GM19438 (cell line): ENCODE data around the gene SPATA13.
"Not testable (repeated sequence)": the region's sequence is repeated elsewhere in the genome, so short reads cannot be mapped to it uniquely, and the experiment has no call there.

Source experiments
- ATAC-seq: cut with Tn5 transposase; IDR thresholded peaks from one replicate; pipeline ENCODE4 v1.9.1; 2021; ENCODE audit warnings: low read depth; ENCODE audit not compliant: unreplicated experiment

SPATA13 gene

DNA sequence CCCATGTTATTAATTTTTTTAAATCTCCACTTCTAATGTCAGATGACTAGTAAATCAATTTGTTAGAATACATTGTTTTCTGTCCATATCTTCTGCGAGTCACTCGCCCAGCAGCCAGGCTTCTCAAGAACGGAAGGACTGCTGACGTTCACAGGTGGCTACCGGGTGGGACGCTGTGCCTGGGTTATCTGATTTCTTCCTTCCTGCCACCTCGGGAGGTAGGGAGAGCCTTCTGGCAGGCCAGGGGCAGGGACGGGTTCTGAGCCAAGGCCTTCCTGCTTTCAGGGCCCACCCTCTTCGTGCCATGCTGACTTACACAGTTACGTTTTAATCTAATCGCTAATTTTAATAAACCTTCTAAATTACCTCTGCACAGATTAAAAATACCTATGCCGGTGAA is 140.9 kb downstream of the SPATA13 start:
- ATAC-seq, result no peak

DNA sequence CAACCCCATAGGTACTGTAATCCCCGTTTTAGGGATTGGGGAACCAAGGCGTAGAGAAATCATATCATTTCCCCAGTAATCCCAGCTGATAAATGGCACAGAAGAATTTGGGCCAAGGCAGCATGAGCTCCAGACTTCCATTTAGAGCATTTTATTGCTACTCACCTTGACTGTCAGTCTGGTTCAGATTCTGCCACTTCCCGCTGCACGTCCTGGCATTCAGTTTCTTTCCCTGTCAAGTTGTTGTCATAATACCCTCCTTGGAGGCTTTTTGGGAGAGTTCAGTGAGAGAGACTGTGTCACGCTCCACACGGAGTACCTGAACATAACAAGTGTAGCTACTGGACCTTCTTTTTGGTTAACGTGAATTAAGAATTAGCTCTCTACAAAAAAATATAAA is 141.4 kb downstream of the SPATA13 start:
- no peak for ATAC-seq

DNA sequence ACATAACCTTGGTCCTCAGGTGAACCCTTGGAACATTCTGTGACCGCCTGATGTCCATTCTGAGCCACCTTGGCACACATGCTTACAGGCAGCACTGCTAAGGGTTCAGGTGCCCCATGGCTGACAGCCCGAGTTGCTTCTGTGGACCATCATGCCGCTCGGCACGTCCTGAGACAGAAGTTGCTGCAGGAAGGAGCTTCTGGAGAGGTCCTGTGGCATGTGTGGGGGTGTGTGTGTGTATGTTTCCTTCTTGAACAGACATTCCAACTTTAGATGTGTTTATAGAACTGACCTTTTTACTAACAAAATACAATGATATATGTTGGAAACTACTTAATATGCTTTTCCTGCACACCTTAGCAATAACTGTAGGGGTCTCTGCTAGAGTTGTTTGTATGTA is 144.1 kb downstream of the SPATA13 start:
- no peak for ATAC-seq

DNA sequence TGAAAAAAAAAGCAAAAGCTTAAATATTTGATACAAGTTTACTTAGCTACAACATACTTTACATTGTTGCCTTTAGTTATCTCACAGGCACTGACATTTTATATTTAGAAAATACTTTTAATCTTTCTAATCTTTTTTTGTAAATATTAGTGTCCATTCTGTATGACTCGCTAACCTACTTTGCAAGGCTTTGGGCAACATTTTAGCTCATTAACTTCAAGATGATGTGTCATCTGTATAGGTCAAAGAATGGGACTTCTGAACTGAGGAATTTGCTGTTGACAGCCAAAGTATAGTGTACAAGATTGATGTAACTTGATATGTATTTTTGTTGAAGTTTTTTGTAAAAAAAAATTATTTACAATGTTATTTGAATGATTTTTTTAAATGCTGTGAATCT is 146.1 kb downstream of the SPATA13 start:
- ATAC-seq, result no peak

DNA sequence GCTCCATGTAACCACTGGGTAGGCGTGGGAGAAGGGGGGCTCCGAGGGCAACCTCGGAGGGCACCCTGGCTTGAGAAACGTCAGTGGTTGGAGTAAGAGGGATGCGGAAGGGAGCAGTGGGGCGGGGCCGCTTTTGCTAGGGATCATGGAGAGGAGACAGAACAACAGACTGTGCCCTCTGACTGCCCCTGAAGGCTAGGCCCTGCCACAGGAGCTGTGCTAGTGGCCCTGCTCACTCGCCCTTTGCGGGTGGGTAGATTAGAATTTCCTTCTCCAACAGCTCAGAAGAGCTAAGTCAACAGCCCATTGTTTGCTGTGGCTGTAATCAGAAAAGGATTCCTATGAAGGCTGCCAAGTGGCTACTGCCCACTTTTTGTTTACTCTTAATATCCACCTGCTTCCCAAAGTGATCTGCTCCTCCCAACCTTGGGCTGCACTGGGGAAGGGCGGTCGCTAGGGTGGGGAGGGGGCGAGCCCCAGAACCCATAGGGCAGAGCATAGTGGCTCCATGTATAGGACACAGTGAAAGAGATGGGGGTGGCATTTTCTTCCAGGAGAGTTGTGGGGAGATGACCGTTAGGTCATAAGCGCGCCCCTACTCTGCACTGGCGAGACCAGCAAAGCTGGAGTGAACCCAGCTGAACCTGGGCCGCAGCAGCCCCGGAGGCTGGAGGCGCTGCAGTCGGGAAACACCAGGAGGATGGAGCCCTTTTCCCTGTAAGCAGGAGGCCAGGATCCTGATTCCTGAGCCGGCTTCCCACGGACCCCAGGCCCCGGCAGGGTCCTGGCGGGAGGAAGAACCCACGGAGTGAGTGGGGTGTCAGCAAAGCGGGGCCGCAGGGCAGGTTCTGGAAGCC is 146.9 kb downstream of the SPATA13 start:
- ATAC-seq, result no peak

DNA sequence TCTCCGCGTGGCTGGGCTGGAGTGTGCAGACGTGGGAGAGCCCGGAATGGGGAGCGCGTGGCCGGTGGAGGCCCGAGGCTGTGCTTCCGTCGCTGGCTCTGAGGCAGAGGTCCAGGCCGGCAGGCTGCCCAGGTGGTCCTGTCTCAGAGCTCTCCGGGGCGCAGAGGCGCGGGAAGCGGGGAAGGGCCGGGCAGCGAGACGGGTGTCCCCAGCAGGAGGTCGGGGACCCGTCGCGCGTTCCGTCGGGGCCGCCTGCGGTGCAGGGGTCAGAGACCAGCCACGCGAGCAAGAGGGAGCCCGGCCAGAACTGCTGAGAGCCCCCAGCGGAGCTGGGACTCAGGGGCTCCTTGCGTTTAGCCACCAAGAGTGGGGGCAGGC is 147.5 kb downstream of the SPATA13 start:
- no peak for ATAC-seq

DNA sequence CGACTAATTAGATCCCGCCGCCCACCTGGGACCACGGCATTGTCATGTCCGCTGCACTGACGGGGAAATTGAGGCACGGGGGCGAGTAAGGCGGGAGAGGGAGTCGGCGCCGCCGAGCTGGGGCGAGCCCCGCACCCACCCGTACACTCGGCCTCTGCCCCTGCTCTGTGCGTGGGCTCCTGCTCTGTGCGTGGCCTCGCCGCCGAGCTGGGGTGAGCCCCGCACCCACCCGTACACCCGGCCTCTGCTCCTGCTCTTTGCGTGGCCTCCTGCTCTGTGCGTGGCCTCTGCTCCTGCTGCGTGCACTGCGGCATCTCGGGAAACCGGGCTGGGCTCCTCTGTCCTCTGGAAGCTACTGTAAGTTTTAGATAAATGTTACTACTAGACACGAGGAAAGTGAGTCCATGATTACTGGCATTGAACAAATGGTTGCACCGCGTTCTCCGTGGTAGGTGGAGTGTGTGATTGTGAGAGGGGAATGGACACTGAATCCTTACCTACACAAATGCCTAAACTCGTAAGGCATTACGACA is 148.0 kb downstream of the SPATA13 start:
- ATAC-seq, result no peak

DNA sequence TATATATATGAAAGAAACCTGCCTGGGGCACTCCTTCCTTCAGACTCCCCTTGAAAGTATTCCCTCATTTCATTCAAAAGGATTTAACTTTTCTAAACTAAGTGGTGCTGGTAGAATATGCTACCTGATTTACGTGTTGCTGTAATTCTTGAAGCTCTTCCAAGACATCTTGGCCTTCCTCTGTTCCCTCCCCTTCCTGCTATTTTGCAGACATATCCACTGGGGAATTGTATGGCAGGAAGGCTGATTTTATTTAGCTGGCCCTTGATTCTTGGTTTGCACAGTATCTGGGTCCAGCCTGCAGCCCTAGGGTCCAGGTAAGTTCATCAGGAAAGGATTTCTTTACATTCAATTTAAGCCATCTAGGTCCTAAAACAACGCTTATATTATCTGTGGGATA is 148.8 kb downstream of the SPATA13 start, which contains the start of gene C1QTNF9:
Gene C1QTNF9 (plus strand): TSS at position 281 of the 400 bp plus-strand sequence. CDS start 6,424 bp downstream, outside the sequence.
- not testable (repeated sequence) for ATAC-seq

DNA sequence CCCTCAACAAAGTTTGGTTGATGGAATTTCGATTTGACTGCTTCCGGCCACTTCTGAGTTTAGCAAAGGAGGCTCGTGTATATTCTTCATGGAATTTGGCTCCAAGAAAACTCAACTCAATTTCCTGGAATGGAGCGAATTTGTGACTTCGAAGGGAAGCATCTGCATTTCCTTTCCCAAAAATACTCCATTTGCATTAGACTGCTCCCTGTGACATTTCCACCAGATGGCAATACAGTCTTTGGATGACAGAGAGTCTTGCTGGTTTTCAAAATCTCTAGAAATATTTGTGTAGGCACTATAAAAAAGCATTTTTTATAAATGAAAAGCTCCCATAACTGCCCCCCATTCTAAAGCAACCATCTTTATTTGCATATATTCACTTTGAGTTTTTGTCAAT is 152.9 kb downstream of the SPATA13 start:
- no peak for ATAC-seq

DNA sequence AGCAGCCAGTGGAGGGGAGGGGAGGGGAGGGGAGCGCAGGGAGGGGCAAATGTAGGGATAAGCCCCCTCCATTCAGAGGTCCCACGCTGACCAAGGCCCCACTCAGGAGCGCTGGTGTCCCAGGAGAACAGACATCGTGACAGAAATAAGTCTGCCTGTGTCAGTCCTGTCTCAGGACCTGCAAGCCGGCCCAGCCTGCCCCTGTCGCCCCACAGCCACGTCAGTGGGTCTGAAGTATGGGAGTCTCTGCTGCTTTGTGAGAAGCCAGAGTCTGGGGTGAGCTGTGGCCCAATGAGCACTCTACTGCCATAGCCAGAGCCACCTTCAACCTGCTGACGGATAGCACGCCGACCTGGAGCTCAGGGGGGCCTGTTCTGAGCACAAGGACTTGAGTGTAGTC is 157.3 kb downstream of the SPATA13 start:
- ATAC-seq, result not testable (repeated sequence)

DNA sequence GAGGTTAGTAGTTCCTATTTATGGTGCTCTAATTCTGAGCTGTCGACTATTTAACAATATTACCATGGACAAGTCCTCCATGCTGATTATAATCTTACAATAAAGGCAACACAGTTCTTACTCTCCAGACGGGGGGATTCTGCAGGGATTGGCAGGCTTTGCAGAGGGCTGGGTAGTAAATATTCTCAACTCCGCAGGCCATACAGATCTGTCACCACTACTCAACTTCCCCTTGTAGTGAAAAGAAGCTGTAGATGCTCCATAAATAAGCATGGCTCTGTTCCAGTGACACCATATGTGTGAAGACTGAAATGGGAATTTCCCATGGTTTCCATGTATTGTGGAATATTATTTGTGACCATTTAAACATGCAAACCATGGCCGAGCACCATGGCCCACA is 158.4 kb downstream of the SPATA13 start:
- not testable (repeated sequence) for ATAC-seq

DNA sequence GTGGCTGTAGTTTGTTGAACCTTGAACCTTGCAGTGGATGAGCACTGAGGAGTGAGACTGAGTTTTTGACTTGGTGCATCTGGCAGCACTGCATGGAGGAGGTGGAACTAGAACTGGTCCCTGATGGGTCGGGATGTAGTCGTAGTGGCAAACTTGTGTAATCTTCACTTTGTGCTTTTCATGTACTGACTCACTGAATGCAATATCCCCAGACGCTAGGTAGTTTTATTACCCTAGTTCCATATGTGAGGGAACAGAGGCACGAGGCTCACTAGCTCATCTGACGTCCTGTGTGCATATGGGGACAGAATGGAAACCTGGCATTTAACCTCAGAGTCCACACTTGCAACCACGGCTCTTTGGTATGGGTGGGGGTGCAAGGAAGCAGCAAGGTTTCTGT is 159.1 kb downstream of the SPATA13 start:
- ATAC-seq, result not testable (repeated sequence)

DNA sequence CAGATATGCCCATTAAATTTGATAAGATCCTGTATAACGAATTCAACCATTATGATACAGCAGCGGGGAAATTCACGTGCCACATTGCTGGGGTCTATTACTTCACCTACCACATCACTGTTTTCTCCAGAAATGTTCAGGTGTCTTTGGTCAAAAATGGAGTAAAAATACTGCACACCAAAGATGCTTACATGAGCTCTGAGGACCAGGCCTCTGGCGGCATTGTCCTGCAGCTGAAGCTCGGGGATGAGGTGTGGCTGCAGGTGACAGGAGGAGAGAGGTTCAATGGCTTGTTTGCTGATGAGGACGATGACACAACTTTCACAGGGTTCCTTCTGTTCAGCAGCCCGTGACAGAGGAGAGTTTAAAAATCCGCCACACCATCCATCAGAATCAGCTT is 160.9 kb downstream of the SPATA13 start:
- not testable (repeated sequence) for ATAC-seq

DNA sequence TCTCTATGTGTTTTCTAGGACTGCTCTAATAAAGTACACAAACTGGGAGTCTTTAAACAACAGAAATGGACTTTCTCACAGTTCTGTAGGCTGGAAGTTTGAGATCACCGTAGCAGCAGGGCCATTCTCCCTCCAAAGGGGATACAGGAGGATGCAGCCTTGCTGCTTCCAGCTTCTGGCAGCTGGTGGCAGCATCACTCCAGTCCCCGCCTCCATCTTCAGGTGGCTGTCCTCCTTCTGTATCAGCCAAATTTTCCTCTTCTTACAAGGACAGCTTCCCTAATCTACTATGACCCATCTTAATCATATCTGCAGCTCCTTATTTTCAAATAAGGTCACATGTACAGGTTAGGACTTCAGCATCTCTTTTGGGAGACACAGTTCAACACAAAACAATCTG is 161.9 kb downstream of the SPATA13 start:
- not testable (repeated sequence) for ATAC-seq

DNA sequence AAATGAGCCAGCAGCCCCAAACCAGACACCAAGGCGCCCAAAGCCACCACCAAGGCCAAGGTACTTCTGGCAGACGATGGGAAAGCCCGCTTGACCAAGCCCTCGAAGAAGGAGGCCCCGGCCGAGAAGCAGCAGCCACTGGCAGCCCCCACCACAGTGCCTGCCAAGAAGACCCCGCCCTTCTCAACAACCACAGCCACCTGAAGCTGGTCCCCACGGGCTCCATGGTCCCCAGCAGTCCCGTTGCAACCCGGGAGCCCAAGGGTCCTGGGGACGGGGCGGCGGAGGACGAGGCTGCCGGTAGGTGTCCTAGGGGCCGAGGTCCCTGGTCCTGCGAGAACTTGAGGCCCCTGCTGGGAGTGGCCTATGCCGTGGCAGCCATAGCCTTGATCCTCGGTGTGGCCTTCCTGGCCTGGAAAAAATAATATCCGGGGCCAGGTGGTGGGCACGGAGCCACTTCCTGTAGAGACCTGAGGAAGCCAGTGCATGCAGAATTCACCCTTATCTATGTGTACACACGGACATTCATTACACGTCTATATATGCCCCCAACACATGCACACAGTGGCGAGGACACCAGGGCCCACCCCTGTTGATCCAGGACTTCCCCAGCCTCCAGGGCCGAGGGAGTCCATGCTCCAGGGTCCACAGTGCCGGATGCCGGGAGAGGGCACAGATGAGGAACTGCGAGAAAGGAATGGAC is 162.7 kb downstream of the SPATA13 start:
- ATAC-seq, result no peak

DNA sequence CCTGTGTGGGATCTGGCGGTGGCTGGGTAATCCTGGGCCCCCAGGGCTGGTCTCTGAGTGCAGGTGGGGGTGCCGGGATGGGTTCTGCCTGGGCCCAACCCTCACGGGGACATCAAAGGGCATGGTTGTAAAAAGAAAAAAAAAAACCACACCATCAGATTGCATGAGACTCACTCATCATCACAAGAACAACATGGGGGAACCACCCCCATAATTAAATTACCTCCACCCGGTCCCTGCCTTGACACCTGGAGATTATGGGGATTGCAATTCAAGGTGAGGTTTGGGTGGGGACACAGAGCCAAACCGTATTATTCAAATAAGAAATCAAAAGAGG is 163.2 kb downstream of the SPATA13 start:
- ATAC-seq, result no peak

DNA sequence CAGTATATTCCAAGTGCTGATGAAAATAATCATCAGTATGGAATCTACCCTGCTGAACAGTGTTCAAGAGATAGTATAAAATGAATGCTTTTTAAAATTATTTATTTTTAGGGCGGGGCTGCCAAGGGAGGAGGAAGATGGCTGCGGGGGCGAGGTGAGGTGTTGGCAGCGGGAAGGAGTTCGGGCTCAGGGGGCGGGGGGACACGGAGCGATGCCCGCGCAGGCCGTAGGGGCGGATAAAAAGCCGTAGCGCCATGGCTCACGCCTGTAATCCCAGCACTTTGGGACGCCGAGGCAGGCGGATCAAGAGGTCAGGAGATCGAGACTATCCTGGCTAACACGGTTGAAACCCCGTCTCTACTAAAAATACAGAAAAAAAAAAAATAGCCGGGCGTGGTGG is 167.1 kb downstream of the SPATA13 start:
- ATAC-seq, result not testable (repeated sequence)

DNA sequence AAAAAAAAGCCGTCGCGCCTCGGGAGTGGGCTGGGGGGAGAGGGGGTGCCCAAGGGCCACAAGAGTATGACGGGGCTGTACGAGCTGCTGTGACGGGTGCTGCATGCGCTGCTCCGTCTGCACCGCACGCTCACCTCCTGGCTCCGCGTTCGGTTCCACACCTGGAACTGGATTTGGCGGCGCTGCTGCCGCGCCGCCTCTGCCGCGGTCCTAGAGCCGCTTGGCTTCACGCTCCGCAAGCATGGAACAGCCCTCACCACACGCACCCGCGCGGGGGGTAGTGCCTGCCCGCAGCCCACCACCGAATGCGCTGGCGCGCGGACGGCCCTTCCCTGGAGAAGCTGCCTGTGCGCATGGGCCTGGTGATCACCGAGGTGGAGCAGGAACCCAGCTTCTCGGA is 167.6 kb downstream of the SPATA13 start:
- no peak for ATAC-seq

DNA sequence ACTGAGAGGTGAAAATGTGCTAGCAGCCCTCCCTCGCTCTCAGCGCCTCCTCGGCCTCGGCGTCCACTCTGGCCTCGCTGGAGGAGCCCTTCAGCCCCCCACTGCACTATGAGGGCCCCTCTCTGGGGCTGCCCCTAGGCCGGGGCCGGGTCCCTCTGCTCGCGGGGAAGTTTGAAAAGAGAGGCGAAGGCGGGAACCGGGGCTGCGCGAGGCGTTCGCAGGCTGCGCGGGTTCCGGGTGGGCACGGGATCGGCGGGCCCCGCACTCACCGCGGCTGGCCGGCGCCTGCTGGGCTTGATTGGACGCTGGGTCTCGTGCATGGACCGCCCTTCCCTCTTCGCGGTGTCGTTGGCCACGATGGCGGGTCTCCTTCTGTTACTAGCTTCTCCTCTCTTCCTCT is 178.2 kb downstream of the SPATA13 start:
- no peak for ATAC-seq

DNA sequence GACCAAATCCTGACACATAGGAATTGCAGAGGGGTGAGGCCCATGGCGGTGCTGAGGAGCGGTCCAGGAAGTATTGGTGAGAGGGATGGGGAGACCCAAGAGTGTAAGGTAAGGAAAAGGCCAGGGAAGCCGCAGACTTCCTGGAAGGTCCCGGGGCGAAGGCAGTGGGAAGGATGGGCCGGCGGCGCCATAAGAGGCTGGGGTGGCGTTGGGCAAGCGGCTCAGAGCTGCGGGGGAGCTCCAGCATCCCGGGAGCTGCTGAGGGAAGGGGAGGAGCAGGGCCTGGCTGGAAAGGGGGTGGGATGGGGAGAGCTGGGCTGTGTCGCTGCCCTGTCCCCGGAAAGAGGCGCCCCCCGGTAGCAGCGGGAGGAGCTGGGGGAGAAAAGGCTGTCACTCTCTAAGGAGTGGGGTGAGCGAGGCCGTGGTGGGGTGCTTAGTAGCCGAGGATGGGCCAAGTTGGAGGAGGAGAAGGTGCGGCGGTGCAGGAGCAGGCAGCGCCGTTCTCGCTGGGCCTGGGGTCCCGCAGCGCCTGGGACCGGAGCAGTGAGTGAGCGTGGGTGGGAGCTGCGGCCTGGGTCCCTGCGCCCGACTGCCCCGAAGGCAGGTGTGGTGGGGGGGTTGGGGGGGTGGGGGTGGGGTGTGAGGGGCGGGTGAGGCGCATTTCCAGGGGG is 179.6 kb downstream of the SPATA13 start:
- ATAC-seq, result no peak

DNA sequence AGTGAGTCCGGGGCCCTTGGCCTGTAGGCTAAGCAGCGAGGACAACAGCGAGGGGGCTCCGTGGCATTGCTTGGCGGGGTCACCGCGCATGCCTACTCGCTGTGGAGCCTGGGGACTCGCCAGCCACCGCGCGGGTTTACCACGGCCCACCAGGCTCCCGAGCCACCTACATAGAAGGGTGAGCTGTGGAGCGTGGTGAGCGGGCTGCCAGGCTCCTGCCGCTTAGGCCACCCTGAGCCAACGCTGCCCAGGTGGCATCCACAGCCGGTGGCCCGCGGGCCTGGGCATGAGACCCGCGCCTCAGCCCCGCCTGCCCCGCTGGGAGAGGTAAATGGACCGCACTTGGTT is 180.1 kb downstream of the SPATA13 start:
- no peak for ATAC-seq
